Activated T-cell treated with anti-CD3 and anti-CD28 coated beads, Interleukin-2, amount 50 U/mL, for 4 hours (primary cell): ENCODE data around the gene PAPLN. TPM values are rescaled to one million over a fixed set of nuclear protein-coding genes. Genes with fewer than 3 reads are reported as not detected.
"Not testable (repeated sequence)": the region's sequence is repeated elsewhere in the genome, so short reads cannot be mapped to it uniquely, and the experiment has no call there.

Source experiments
- ATAC-seq, 2 donors: fragments of 200-7000 bp; cut with Tn5 transposase; one replicate each; pipeline ENCODE4 v1.10.0; 2021
- DNase-seq: peaks from one replicate; pipeline ENCODE4 v3.0.0-alpha.2; 2020
- H3K27me3 Mint-ChIP-seq: one replicate; pipeline ENCODE4 v1.8.0; 2021; ENCODE audit warnings: low read depth, mixed read lengths
- H3K36me3 Mint-ChIP-seq: one replicate; pipeline ENCODE4 v1.8.0; 2022; ENCODE audit warnings: mixed read lengths; ENCODE audit not compliant: insufficient read depth
- H3K4me1 Mint-ChIP-seq: one replicate; pipeline ENCODE4 v1.8.0; 2021; ENCODE audit warnings: low read depth, mixed read lengths
- H3K4me3 Mint-ChIP-seq: one replicate; pipeline ENCODE4 v1.8.0; 2021; ENCODE audit warnings: mild to moderate bottlenecking, moderate library complexity, mixed read lengths
- H3K9me3 Mint-ChIP-seq: one replicate; pipeline ENCODE4 v1.8.0; 2021; ENCODE audit warnings: mixed read lengths
- total RNA-seq, 3 donors: library from RNA; stranded (reverse); gene quantifications; one replicate each; pipeline ENCODE4 v1.2.1, GENCODE V29; 2021

Gene PAPLN
- total RNA-seq, 3 donors from 2014 or later = 0.08 to 0.19 (median 0.18) TPM

GRCh38 chr14:73293782-73294781, 56.8 kb downstream of the PAPLN start:
- Mint-ChIP-seq H3K36me3 (peaks cover 23% of the 10 kb centered on the region), H3K27me3 (no peaks in the 10 kb centered on the region), H3K4me3 (no peak overlapping the region), H3K4me1 (peaks cover 21% of the 10 kb centered on the region), H3K9me3 (no peaks in the 10 kb centered on the region)
- ATAC-seq (no peak), DNase-seq (no peak)

- no peak for ATAC-seq
- no peak overlapping the region for H3K4me3 Mint-ChIP-seq
- no peaks in the 10 kb centered on the region for H3K27me3 Mint-ChIP-seq
- DNase-seq = no peak
- H3K36me3 Mint-ChIP-seq = peaks cover 27% of the 10 kb centered on the region
- H3K9me3 Mint-ChIP-seq = no peaks in the 10 kb centered on the region
- peaks cover 11% of the 10 kb centered on the region for H3K4me1 Mint-ChIP-seq
Observed at GRCh38 chr14:73295198-73295796, 58.0 kb downstream of the PAPLN start.

- H3K27me3 Mint-ChIP-seq = no peaks in the 10 kb centered on the region
- DNase-seq = no peak
- no peak overlapping the region for H3K4me3 Mint-ChIP-seq
- peaks cover 9% of the 10 kb centered on the region for H3K36me3 Mint-ChIP-seq
- peaks cover 4% of the 10 kb centered on the region for H3K4me1 Mint-ChIP-seq
- H3K9me3 Mint-ChIP-seq = no peaks in the 10 kb centered on the region
- ATAC-seq = no peak
Observed at GRCh38 chr14:73305499-73305898, 68.2 kb downstream of the PAPLN start.

GRCh38 chr14:73307261-73307660, 70.0 kb downstream of the PAPLN start:
- DNase-seq (no peak), ATAC-seq (no peak)
- H3K36me3 Mint-ChIP-seq = peaks cover 9% of the 10 kb centered on the region
- no peaks in the 10 kb centered on the region for H3K27me3 Mint-ChIP-seq
- no peak overlapping the region for H3K4me3 Mint-ChIP-seq
- no peaks in the 10 kb centered on the region for H3K9me3 Mint-ChIP-seq
- peaks cover 11% of the 10 kb centered on the region for H3K4me1 Mint-ChIP-seq

GRCh38 chr14:73309207-73309606, 71.9 kb downstream of the PAPLN start:
- DNase-seq, H3K36me3 Mint-ChIP-seq, H3K9me3 Mint-ChIP-seq, H3K27me3 Mint-ChIP-seq, H3K4me3 Mint-ChIP-seq, ATAC-seq: not testable (repeated sequence)
- H3K4me1 Mint-ChIP-seq = peaks cover 12% of the 10 kb centered on the region

- H3K4me3 Mint-ChIP-seq = no peak overlapping the region
- DNase-seq (no peak), ATAC-seq (no peak)
- H3K36me3 Mint-ChIP-seq = peaks cover 9% of the 10 kb centered on the region
- H3K27me3 Mint-ChIP-seq = no peaks in the 10 kb centered on the region
- H3K4me1 Mint-ChIP-seq = peaks cover 10% of the 10 kb centered on the region
- H3K9me3 Mint-ChIP-seq = no peaks in the 10 kb centered on the region
Observed at GRCh38 chr14:73311708-73312030, 74.4 kb downstream of the PAPLN start.

- Mint-ChIP-seq H3K4me1 (peaks cover 10% of the 10 kb centered on the region), H3K4me3 (no peak overlapping the region), H3K27me3 (no peaks in the 10 kb centered on the region), H3K9me3 (no peaks in the 10 kb centered on the region), H3K36me3 (peaks cover 9% of the 10 kb centered on the region)
- DNase-seq = no peak
- ATAC-seq = no peak
Observed at GRCh38 chr14:73312687-73313086, 75.4 kb downstream of the PAPLN start.

- H3K36me3 Mint-ChIP-seq = peaks cover 9% of the 10 kb centered on the region
- ATAC-seq (no peak), DNase-seq (no peak)
- no peaks in the 10 kb centered on the region for H3K9me3 Mint-ChIP-seq
- H3K27me3 Mint-ChIP-seq = no peaks in the 10 kb centered on the region
- H3K4me1 Mint-ChIP-seq = peaks cover 10% of the 10 kb centered on the region
- no peak overlapping the region for H3K4me3 Mint-ChIP-seq
Observed at GRCh38 chr14:73313151-73313550, 75.8 kb downstream of the PAPLN start.

GRCh38 chr14:73323896-73324399, 86.6 kb downstream of the PAPLN start:
- DNase-seq (no peak), ATAC-seq (no peak)
- Mint-ChIP-seq H3K36me3 (peaks cover 11% of the 10 kb centered on the region), H3K4me1 (peaks cover 43% of the 10 kb centered on the region), H3K4me3 (no peak overlapping the region), H3K27me3 (no peaks in the 10 kb centered on the region), H3K9me3 (no peaks in the 10 kb centered on the region)

Other genes with a start within 250 kb of the PAPLN start
- 1 to 10 TPM; 6.4 to 8.4 (median 7.0) TPM for gene ZFYVE1, start 210.4 kb upstream of the PAPLN start, total RNA-seq
- 100 to 1,000 TPM; 117 to 123 (median 121) TPM for gene RBM25, start 179.0 kb upstream of the PAPLN start, total RNA-seq
- gene PSEN1, start 101.0 kb upstream of the PAPLN start, total RNA-seq = 10 to 100 TPM; 21.5 to 29.2 (median 25.0) TPM
- 10 to 100 TPM; 32.6 to 42.8 (median 36.5) TPM for gene NUMB, start 221.0 kb downstream of the PAPLN start, total RNA-seq